ENCODE results near the gene CALCR. TPM values are rescaled to one million over a fixed set of nuclear protein-coding genes. Genes with fewer than 3 reads are reported as not detected.

CALCR gene
- total and polyA plus RNA-seq, 2 of the 4 experiments (the other 2 are of a cell fraction), result not detected

- H3K4ac ChIP-seq (ENCODE audit: low read depth, low read length), result no peak overlapping the region
- H3K56ac ChIP-seq (ENCODE audit: extremely low read depth, insufficient read depth, low read length), result no peak overlapping the region
- H3K23ac ChIP-seq (ENCODE audit: low read depth, low read length), result no peak overlapping the region
- ChIA-PET CTCF (interaction anchor here (0.6 kb wide), 1 partner anchor 1529 kb away, joined by 6 read pairs; no protein-coding TSS in a partner anchor), POLR2A (ENCODE audit: unreplicated experiment) (no interaction called here)
- H2BK5ac ChIP-seq (ENCODE audit: low read depth, low read length, poor library complexity, severe bottlenecking), result no peak overlapping the region
- no peak overlapping the region for H3K9ac ChIP-seq (ENCODE audit: low read depth, low read length)
- H3K4me3 ChIP-seq (ENCODE audit: insufficient read depth, low read depth, low read length), result no peak overlapping the region
- in situ Hi-C loops (cut with MboI; ENCODE audit: low sequenced_read_pairs) (no loop called here), dilution Hi-C loops (cut with HindIII; ENCODE audit: low sequenced_read_pairs, unreplicated experiment) (no loop called here), intact Hi-C loops (cut with micrococcal nuclease) (no loop called here)
- ATAC-seq (ENCODE audit: low read depth) (no peak), DNase-seq (no peak)
- H2BK120ac ChIP-seq (ENCODE audit: low read depth, low read length), result no peak overlapping the region
- H4K5ac ChIP-seq (ENCODE audit: low read depth, low read length), result no peak overlapping the region
- no peaks in the 10 kb centered on the region for H4K20me1 ChIP-seq (ENCODE audit: insufficient read depth, low read length)
- H3K9me1 ChIP-seq (ENCODE audit: insufficient read depth, low read length), result no peaks in the 10 kb centered on the region
- TF ChIP-seq POLR2A (IDR thresholded peaks at IDR 0.05; ENCODE audit: low read depth, low read length) (no peak), CHD1 (IDR thresholded peaks at IDR 0.05; ENCODE audit: low read depth, low read length) (no peak), MAFK (IDR thresholded peaks at IDR 0.05; ENCODE audit: low read depth, low read length) (no peak), ELK1 (IDR thresholded peaks at IDR 0.05; ENCODE audit: borderline replicate concordance, low read depth, low read length) (no peak), BHLHE40 (IDR thresholded peaks at IDR 0.05; ENCODE audit: low read depth, low read length) (no peak), RAD21 (IDR thresholded peaks at IDR 0.05; ENCODE audit: low read length) (no peak), CTCF (conservative IDR thresholded peaks at IDR 0.05; ENCODE audit: low read depth, low read length) (no peak), NFE2L2 (IDR thresholded peaks at IDR 0.05; ENCODE audit: low read depth, low read length) (no peak), SMC3 (IDR thresholded peaks at IDR 0.05; ENCODE audit: low read depth, low read length) (no peak), CEBPB (IDR thresholded peaks at IDR 0.05; ENCODE audit: low read depth, low read length) (no peak), RFX5 (IDR thresholded peaks at IDR 0.05; ENCODE audit: low read depth, low read length) (no peak), MXI1 (IDR thresholded peaks at IDR 0.05; ENCODE audit: borderline replicate concordance, low read depth, low read length) (no peak)
- H2AK9ac ChIP-seq (replicated peaks; ENCODE audit: low read depth, low read length, poor library complexity), result no peak overlapping the region
- H3K36me3 ChIP-seq (ENCODE audit: control insufficient read depth, insufficient read depth, low read length), result no peaks in the 10 kb centered on the region
- H2BK15ac ChIP-seq (ENCODE audit: low read depth, low read length), result no peak overlapping the region
- WGBS, 2 experiments (ENCODE audit: extremely low coverage in 2 of 2, insufficient read length in 1 of 2), result no CpG with 5 or more reads among the region's 3 CpGs
- no peak overlapping the region for H3K14ac ChIP-seq (replicated peaks; ENCODE audit: low read depth, low read length)
- no peaks in the 10 kb centered on the region for H3K9me3 ChIP-seq (ENCODE audit: control insufficient read depth, insufficient read depth, low read length)
- H3K18ac ChIP-seq (ENCODE audit: low read depth, low read length), result no peak overlapping the region
- no peak overlapping the region for H4K8ac ChIP-seq (ENCODE audit: low read depth in 2 of 2, low read length in 2 of 2)
- H2AFZ ChIP-seq (replicated peaks; ENCODE audit: low read length, poor library complexity), result no peak overlapping the region
- H3K27me3 ChIP-seq (ENCODE audit: control insufficient read depth, insufficient read depth, low read length), result no peaks in the 10 kb centered on the region; the same call in 1 of the 2 replicates
- H3K79me1 ChIP-seq (ENCODE audit: low read depth in 1 of 2, low read length in 2 of 2), result no peaks in the 10 kb centered on the region
- H2BK20ac ChIP-seq (ENCODE audit: low read depth, low read length), result no peak overlapping the region
- no peak overlapping the region for H3K4me2 ChIP-seq (ENCODE audit: low read depth, low read length)
- no TSS peak for BruUV-seq (replicated peaks)
- no peak overlapping the region for H4K91ac ChIP-seq (ENCODE audit: insufficient read depth, low read depth, low read length)
- H2AK5ac ChIP-seq (ENCODE audit: low read depth, low read length), result no peak overlapping the region
- no peak overlapping the region for H3K27ac ChIP-seq (ENCODE audit: insufficient read depth, low read length)
- H3K4me1 ChIP-seq (ENCODE audit: control insufficient read depth, insufficient read depth, low read length), result no peaks in the 10 kb centered on the region
Measured at GRCh38 chr7:93558705-93559614, 15.6 kb downstream of the CALCR start.

Measured in IMR-90 (cell line).